D721Med (cell line): Measurements from ENCODE around the gene C11orf65.
"Not testable (repeated sequence)": the region's sequence is repeated elsewhere in the genome, so short reads cannot be mapped to it uniquely, and the experiment has no call there.

Experiments used
- DNase-seq: peaks from one replicate; pipeline ENCODE4 v3.0.0; 2011; ENCODE audit warnings: low spot score; ENCODE audit not compliant: insufficient read length
- FAIRE-seq: peaks from 2 replicates; lab custom pipeline; 2011; peaks lifted over from hg19 to GRCh38; lab: Jason Lieb, UNC
- CTCF ChIP-seq: IDR thresholded peaks from 2 replicates; pipeline ENCODE4 v1.5.1; 2012; ENCODE audit warnings: mild to moderate bottlenecking, control low read depth; ENCODE audit not compliant: insufficient read depth; ENCODE audit errors: missing control alignments

The C11orf65 gene

GRCh38 chr11:108398439-108398838, 68.9 kb downstream of the C11orf65 start:
- DNase-seq (no peak), FAIRE-seq (no peak)
- no peak for TF ChIP-seq CTCF

GRCh38 chr11:108396672-108397071, 70.7 kb downstream of the C11orf65 start:
- not testable (repeated sequence) for FAIRE-seq, DNase-seq

- no peak for FAIRE-seq
- no peak for DNase-seq
- no peak for TF ChIP-seq CTCF
Observed at GRCh38 chr11:108394744-108395284, 72.5 kb downstream of the C11orf65 start.

- FAIRE-seq (no peak), DNase-seq (no peak)
- TF ChIP-seq CTCF = no peak
Observed at GRCh38 chr11:108393046-108393445, 74.3 kb downstream of the C11orf65 start.

- TF ChIP-seq CTCF = no peak
- FAIRE-seq (no peak), DNase-seq (no peak)
Observed at GRCh38 chr11:108392353-108392752, 75.0 kb downstream of the C11orf65 start.

- DNase-seq (no peak), FAIRE-seq (no peak)
- TF ChIP-seq CTCF = no peak
Observed at GRCh38 chr11:108388576-108388975, 78.8 kb downstream of the C11orf65 start.

GRCh38 chr11:108373505-108373904, 93.8 kb downstream of the C11orf65 start:
- DNase-seq, FAIRE-seq: not testable (repeated sequence)

GRCh38 chr11:108370990-108371389, 96.3 kb downstream of the C11orf65 start:
- DNase-seq (no peak), FAIRE-seq (no peak)
- no peak for TF ChIP-seq CTCF
